ENCODE results near the gene GPR78.

GRCh38 chr4:8549352-8549931 is 30.8 kb upstream of the GPR78 start:
- TF ChIP-seq POLR2A (IDR thresholded peaks at IDR 0.05; ENCODE audit: low read length) = no peak
- TF ChIP-seq GATA1 (IDR thresholded peaks at IDR 0.05; ENCODE audit: low read depth, low read length) = no peak
